Kidney (tissue), 14 donors: Measurements from ENCODE around the gene GIPC2. TPM values are rescaled to one million over a fixed set of nuclear protein-coding genes. Genes with fewer than 3 reads are reported as not detected.
"Not testable (repeated sequence)": the region's sequence is repeated elsewhere in the genome, so short reads cannot be mapped to it uniquely, and the experiment has no call there.

Experiments used
- DNase-seq, 5 donors: peaks; one replicate each; pipeline ENCODE4 v3.0.0-alpha.2; 2013 to 2020
- FAIRE-seq: peaks from 2 replicates; lab custom pipeline; 2012; peaks lifted over from hg19 to GRCh38; lab: Jason Lieb, UNC
- H3K27ac ChIP-seq, 2 donors: one replicate each; pipeline ENCODE4 v1.7.0; 2013; ENCODE audit warnings: low read depth in 2 of 2, low read length in 2 of 2, inconsistent platforms in 1 of 2
- H3K27me3 ChIP-seq: one replicate; pipeline ENCODE4 v1.7.1; 2013; ENCODE audit warnings: low read length, inconsistent platforms; ENCODE audit not compliant: control insufficient read depth, insufficient read depth
- H3K36me3 ChIP-seq, 3 donors: one replicate each; pipeline versions ENCODE4 v1.7.0 to v1.7.1; 2013; ENCODE audit warnings: low read length in 3 of 3, control low read depth in 1 of 3, inconsistent platforms in 1 of 3; ENCODE audit not compliant: insufficient read depth in 3 of 3, control insufficient read depth in 2 of 3
- H3K4me1 ChIP-seq, 3 donors: one replicate each; pipeline versions ENCODE4 v1.7.0 to v1.7.1; 2013; ENCODE audit warnings: low read length in 3 of 3, inconsistent platforms in 1 of 3, low read depth in 1 of 3; ENCODE audit not compliant: control insufficient read depth in 2 of 3, insufficient read depth in 2 of 3
- H3K4me3 ChIP-seq, 3 donors: one replicate each; pipeline versions ENCODE4 v1.7.0 to v1.8.1; 2013; ENCODE audit warnings: low read length in 3 of 3, control low read depth in 1 of 3, inconsistent platforms in 1 of 3
- H3K9ac ChIP-seq, 3 donors: one replicate each; pipeline versions ENCODE4 v1.7.0 to v1.7.1; 2013; ENCODE audit warnings: low read length in 3 of 3, control low read depth in 1 of 3, inconsistent platforms in 1 of 3
- H3K9me3 ChIP-seq, 3 donors: one replicate each; pipeline versions ENCODE4 v1.7.0 to v1.7.1; 2013; ENCODE audit warnings: low read length in 3 of 3, control low read depth in 1 of 3, inconsistent platforms in 1 of 3; ENCODE audit not compliant: control insufficient read depth in 2 of 3, insufficient read depth in 1 of 3
- intact Hi-C: fragments of 100-400 bp; cut with DNase I; formaldehyde crosslinking; loops from one replicate; pipeline ENCODE4 v1.11.1; 2022
- polyA plus RNA-seq: library from polyadenylated mRNA; stranded (reverse); fragments of 350-450 nt; fragmentation: Illumina TruSeq; extraction: RNeasy Lipid Tissue Mini Kit (QIAGEN cat#74804); gene quantifications from one replicate; pipeline ENCODE4 v1.2.3, GENCODE V29; 2014; ENCODE audit warnings: low read depth, low replicate concordance; ENCODE audit not compliant: insufficient read depth
- total RNA-seq: library from RNA; stranded (reverse); fragmentation: NEBNext Ultra II Directional; extraction: Animal tissue kit (Norgen Biotek cat#: 25700); gene quantifications from one replicate; pipeline ENCODE4 v1.2.1, GENCODE V29; 2021
- TF ChIP-seq, protein P1 (sequence below): IDR thresholded peaks from 3 replicates; pipeline ENCODE4 v1.5.1; 2012; ENCODE audit warnings: mild to moderate bottlenecking, moderate library complexity, borderline replicate concordance; ENCODE audit not compliant: insufficient read depth; ENCODE audit errors: extremely low read depth
- donor health status: control.
- donor health status: control.
- donor health status: control.
- donor health status: control.
- donor health status: control.
- donor health status: DM: yes; HTN: yes; CAD: no.
- donor health status: Normal renal cell carcinoma (clear cell type).

The GIPC2 gene
- total and polyA plus RNA-seq, 2 donors from 2014 or later = 10.7 to 20.3 TPM

DNA sequence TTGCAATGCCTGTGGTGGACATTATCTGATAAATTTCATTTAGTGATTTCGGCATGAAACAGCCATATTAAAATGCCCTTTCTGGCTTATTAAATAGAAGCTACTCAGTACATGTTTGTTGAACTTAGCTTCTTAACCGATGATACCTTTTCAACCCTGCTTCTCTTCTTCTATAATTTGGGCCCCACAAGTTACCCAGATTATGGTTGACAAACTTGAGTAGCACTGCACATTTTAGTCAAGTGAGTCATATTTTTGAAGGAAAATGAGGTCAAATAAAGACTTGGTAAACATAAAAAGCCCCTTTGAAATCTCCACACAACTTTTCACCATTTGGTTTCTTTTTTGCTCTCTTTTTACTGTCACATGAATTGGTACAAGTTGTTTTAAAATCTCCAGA is 33.8 kb downstream of the GIPC2 start:
- no peaks in the 10 kb centered on the region for H3K4me1 ChIP-seq
- FAIRE-seq = no peak
- intact Hi-C loops = no loop called here

DNA sequence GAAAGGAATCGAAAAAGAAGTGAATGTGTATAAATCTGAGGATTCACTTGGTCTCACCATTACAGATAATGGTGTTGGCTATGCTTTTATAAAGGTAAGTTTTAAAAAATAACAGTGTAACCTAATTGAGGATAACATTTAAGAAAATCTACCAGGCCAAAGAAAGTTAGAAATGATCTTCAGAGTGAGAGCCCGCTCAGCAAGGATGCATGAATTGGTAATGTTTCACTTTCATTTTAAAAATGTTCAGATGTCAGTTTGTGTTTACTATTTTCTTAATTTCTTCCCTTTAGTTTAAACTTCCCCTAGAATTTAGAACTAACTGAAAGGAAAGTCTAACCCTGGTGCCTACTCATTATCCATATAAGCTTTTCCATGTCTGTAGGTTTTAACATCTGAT is 35.0 kb downstream of the GIPC2 start:
- no peak for FAIRE-seq

More for the DNA sequence above, 33.8 kb downstream of the GIPC2 start:
- Histone ChIP-seq H3K27me3 (no peaks in the 10 kb centered on the region), H3K36me3 (no peaks in the 10 kb centered on the region), H3K27ac (no peak overlapping the region), H3K9ac (no peak overlapping the region), H3K9me3 (no peaks in the 10 kb centered on the region), H3K4me3 (no peak overlapping the region)
- no peak for DNase-seq
- TF ChIP-seq, protein P1, sequence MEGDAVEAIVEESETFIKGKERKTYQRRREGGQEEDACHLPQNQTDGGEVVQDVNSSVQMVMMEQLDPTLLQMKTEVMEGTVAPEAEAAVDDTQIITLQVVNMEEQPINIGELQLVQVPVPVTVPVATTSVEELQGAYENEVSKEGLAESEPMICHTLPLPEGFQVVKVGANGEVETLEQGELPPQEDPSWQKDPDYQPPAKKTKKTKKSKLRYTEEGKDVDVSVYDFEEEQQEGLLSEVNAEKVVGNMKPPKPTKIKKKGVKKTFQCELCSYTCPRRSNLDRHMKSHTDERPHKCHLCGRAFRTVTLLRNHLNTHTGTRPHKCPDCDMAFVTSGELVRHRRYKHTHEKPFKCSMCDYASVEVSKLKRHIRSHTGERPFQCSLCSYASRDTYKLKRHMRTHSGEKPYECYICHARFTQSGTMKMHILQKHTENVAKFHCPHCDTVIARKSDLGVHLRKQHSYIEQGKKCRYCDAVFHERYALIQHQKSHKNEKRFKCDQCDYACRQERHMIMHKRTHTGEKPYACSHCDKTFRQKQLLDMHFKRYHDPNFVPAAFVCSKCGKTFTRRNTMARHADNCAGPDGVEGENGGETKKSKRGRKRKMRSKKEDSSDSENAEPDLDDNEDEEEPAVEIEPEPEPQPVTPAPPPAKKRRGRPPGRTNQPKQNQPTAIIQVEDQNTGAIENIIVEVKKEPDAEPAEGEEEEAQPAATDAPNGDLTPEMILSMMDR = no peak

GRCh38 chr1:78081980-78082860 is 36.5 kb downstream of the GIPC2 start:
- Histone ChIP-seq H3K9me3 (peaks cover 0 to 3% (median 0%) of the 10 kb centered on the region in 3 donors), H3K9ac (no peak overlapping the region), H3K4me1 (no peaks in the 10 kb centered on the region), H3K4me3 (no peak overlapping the region), H3K27ac (no peak overlapping the region), H3K27me3 (no peaks in the 10 kb centered on the region), H3K36me3 (no peaks in the 10 kb centered on the region)
- intact Hi-C loops = no loop called here
- DNase-seq = no peak
- TF ChIP-seq, protein P1 = no peak
- FAIRE-seq = no peak

More for the DNA sequence above, 35.0 kb downstream of the GIPC2 start:
- H3K27ac ChIP-seq = peak overlapping the region in 1 of 2 donors; percentile 4
- TF ChIP-seq, protein P1 = no peak
- DNase-seq = no peak
- no peaks in the 10 kb centered on the region for H3K4me1 ChIP-seq
- peak overlapping the region in 2 of 3 donors; percentile 11 to 28 for H3K4me3 ChIP-seq
- H3K9me3 ChIP-seq = no peaks in the 10 kb centered on the region
- no peak overlapping the region for H3K9ac ChIP-seq
- H3K36me3 ChIP-seq = no peaks in the 10 kb centered on the region
- no peaks in the 10 kb centered on the region for H3K27me3 ChIP-seq
- intact Hi-C loops = no loop called here

- H3K27ac ChIP-seq, H3K9ac ChIP-seq, H3K4me3 ChIP-seq, H3K36me3 ChIP-seq, intact Hi-C loops, H3K27me3 ChIP-seq, FAIRE-seq, H3K4me1 ChIP-seq, H3K9me3 ChIP-seq, DNase-seq: not testable (repeated sequence)
Measured at GRCh38 chr1:78084639-78085038, 38.9 kb downstream of the GIPC2 start.
